ENCODE results near the gene MFF. TPM values are rescaled to one million over a fixed set of nuclear protein-coding genes. Genes with fewer than 3 reads are reported as not detected.

MFF gene
- total RNA-seq, 1 experiment from 2014 or later, result 68.2 TPM

DNA sequence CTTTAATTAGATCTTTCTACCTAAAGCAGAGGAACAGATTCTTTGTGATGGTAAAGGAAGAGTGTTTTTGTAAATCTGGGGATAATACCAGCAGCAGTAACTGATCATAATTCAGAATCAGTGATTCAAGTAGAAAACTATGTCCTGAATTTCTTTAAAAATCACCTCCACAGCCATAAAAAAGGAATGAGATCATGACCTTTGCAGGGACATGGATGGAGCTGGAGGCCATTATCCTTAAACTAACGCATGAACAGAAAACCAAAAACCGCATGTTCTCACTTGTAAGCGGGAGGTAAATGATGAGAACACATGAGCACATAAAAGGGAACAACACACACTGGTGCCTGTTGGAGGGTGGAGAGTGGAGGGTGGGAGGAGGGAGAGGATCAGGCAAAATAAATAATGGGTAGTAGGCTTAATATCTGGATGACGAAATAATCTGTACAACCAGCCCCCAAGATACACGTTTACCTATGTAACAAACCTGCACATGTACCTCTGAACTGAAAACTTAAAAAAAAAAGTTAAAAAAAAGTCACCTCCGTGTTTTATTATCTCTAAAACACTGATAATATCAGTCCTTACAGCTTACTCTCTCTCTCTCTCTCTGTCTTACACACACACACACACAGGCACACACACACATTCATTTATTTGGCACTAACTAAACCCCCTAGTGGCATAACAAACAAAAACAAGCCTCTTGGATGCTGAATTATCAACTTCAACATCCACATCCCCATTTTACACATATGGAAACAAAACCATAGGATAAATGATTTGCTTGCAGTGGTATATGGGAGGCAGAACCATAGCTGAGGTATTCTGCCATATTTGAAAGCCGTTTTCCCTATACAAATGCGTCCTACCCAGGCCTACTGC, 52.7 kb downstream of the MFF start:
- Histone ChIP-seq H3K36me3 (ENCODE audit: control insufficient read depth in 1 of 2, insufficient read depth in 2 of 2, low read length in 2 of 2) (no peaks in the 10 kb centered on the region), H3K4me2 (ENCODE audit: low read length) (no peak overlapping the region), H3K9me2 (ENCODE audit: insufficient read depth) (no peaks in the 10 kb centered on the region), H3K27me3 (ENCODE audit: insufficient read depth, low read length) (no peaks in the 10 kb centered on the region), H3K79me2 (ENCODE audit: insufficient read depth, low read length) (no peaks in the 10 kb centered on the region), H4K20me1 (ENCODE audit: insufficient read depth) (no peaks in the 10 kb centered on the region), H3K27ac (ENCODE audit: low read depth, low read length) (no peak overlapping the region), H2AFZ (ENCODE audit: low read depth, low read length, poor library complexity, severe bottlenecking) (no peak overlapping the region), H3K9me3 (ENCODE audit: control insufficient read depth in 1 of 2, insufficient read depth in 1 of 2, low read depth in 1 of 2, low read length in 2 of 2) (no peaks in the 10 kb centered on the region), H3K4me1 (ENCODE audit: control insufficient read depth in 1 of 2, insufficient read depth in 2 of 2, low read length in 2 of 2) (no peaks in the 10 kb centered on the region), H3K4me3 (replicated peaks in 1 of 2; ENCODE audit: low read depth in 1 of 2, low read length in 2 of 2) (no peak overlapping the region), H3K9ac (ENCODE audit: low read length) (no peak overlapping the region)
- RAD21 ChIA-PET (ENCODE audit: low non-redundant PET in 1 of 2, low total read pairs in 2 of 2, uncharacterized antibody in 2 of 2, unreplicated experiment in 2 of 2), result no interaction called here
- intact Hi-C loops (cut with micrococcal nuclease), result no loop called here
- peak; percentile 23 for DNase-seq (ENCODE audit: low read depth, low spot score)
- POLR2A ChIA-PET, result no interaction called here
- CTCF ChIA-PET, result no interaction called here
- no TSS peak for BruUV-seq (replicated peaks)
- TF ChIP-seq CEBPB (IDR thresholded peaks at IDR 0.05; ENCODE audit: low read depth) (no peak), RAD21 (IDR thresholded peaks at IDR 0.05; ENCODE audit: low read depth) (peak; percentile 22; the same call in 1 of the 2 replicates)
- TF ChIP-seq, protein P1, sequence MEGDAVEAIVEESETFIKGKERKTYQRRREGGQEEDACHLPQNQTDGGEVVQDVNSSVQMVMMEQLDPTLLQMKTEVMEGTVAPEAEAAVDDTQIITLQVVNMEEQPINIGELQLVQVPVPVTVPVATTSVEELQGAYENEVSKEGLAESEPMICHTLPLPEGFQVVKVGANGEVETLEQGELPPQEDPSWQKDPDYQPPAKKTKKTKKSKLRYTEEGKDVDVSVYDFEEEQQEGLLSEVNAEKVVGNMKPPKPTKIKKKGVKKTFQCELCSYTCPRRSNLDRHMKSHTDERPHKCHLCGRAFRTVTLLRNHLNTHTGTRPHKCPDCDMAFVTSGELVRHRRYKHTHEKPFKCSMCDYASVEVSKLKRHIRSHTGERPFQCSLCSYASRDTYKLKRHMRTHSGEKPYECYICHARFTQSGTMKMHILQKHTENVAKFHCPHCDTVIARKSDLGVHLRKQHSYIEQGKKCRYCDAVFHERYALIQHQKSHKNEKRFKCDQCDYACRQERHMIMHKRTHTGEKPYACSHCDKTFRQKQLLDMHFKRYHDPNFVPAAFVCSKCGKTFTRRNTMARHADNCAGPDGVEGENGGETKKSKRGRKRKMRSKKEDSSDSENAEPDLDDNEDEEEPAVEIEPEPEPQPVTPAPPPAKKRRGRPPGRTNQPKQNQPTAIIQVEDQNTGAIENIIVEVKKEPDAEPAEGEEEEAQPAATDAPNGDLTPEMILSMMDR (IDR thresholded peaks at IDR 0.05 in 2 of 3, conservative IDR thresholded peaks at IDR 0.05 in 1 of 3; ENCODE audit: borderline replicate concordance in 1 of 3, insufficient read depth in 1 of 3, low read depth in 2 of 3, low read length in 2 of 3), result peak; percentile 16 to 50 (median 30); a peak in 3 of 6 replicates
- ATAC-seq, result peak; percentile 63

DNA sequence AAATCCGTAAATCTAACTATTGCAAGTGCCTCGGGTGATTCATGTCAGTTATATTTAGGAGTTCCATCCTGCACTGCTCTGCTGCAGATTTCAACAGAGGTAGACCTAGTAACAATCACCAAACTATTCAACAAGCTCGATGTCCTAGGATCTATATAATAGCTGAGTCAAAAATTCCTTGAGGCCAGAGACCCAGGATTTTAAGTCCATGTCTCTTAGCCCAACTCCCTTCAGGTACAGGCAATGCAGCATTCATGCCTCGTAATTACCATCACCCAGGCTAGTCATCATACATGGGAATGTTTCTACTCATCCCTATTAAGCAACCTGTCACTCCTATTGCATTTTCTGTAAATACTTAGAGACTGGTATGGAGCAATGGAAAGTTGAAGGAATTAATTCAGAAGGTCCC, 53.3 kb downstream of the MFF start:
- ATAC-seq (0 out of 2 replicates have a peak, but pooled peaks have one; percentile 9), DNase-seq (ENCODE audit: low read depth, low spot score) (no peak)
- no peaks in the 10 kb centered on the region for H3K4me1 ChIP-seq (ENCODE audit: control insufficient read depth in 1 of 2, insufficient read depth in 2 of 2, low read length in 2 of 2)
- no peak overlapping the region for H2AFZ ChIP-seq (ENCODE audit: low read depth, low read length, poor library complexity, severe bottlenecking)
- no peak overlapping the region for H3K4me3 ChIP-seq (replicated peaks in 1 of 2; ENCODE audit: low read depth in 1 of 2, low read length in 2 of 2)
- H3K36me3 ChIP-seq (ENCODE audit: control insufficient read depth in 1 of 2, insufficient read depth in 2 of 2, low read length in 2 of 2), result no peaks in the 10 kb centered on the region
- H3K9me2 ChIP-seq (ENCODE audit: insufficient read depth), result no peaks in the 10 kb centered on the region
- H3K27ac ChIP-seq (ENCODE audit: low read depth, low read length), result no peak overlapping the region
- ChIA-PET RAD21 (ENCODE audit: low non-redundant PET in 1 of 2, low total read pairs in 2 of 2, uncharacterized antibody in 2 of 2, unreplicated experiment in 2 of 2) (no interaction called here), POLR2A (no interaction called here), CTCF (no interaction called here)
- no peaks in the 10 kb centered on the region for H4K20me1 ChIP-seq (ENCODE audit: insufficient read depth)
- BruUV-seq (replicated peaks), result no TSS peak
- intact Hi-C loops (cut with micrococcal nuclease), result no loop called here
- no peak overlapping the region for H3K9ac ChIP-seq (ENCODE audit: low read length)
- H3K79me2 ChIP-seq (ENCODE audit: insufficient read depth, low read length), result no peaks in the 10 kb centered on the region
- H3K27me3 ChIP-seq (ENCODE audit: insufficient read depth, low read length), result no peaks in the 10 kb centered on the region
- H3K4me2 ChIP-seq (ENCODE audit: low read length), result no peak overlapping the region
- no peaks in the 10 kb centered on the region for H3K9me3 ChIP-seq (ENCODE audit: control insufficient read depth in 1 of 2, insufficient read depth in 1 of 2, low read depth in 1 of 2, low read length in 2 of 2)
- TF ChIP-seq SP1 (IDR thresholded peaks at IDR 0.05; ENCODE audit: low read depth) (no peak), YY1 (IDR thresholded peaks at IDR 0.05; ENCODE audit: extremely low read depth, insufficient replicate concordance, low read depth, low read length) (no peak), FOSL1 (IDR thresholded peaks at IDR 0.05; ENCODE audit: low read depth) (no peak), EZH2phosphoT487 (IDR thresholded peaks at IDR 0.05; ENCODE audit: borderline replicate concordance) (no peak), ZFX (IDR thresholded peaks at IDR 0.05) (no peak), ZNF274 (IDR thresholded peaks at IDR 0.05; ENCODE audit: low read depth, low read length) (no peak)
- TF ChIP-seq, protein P2, sequence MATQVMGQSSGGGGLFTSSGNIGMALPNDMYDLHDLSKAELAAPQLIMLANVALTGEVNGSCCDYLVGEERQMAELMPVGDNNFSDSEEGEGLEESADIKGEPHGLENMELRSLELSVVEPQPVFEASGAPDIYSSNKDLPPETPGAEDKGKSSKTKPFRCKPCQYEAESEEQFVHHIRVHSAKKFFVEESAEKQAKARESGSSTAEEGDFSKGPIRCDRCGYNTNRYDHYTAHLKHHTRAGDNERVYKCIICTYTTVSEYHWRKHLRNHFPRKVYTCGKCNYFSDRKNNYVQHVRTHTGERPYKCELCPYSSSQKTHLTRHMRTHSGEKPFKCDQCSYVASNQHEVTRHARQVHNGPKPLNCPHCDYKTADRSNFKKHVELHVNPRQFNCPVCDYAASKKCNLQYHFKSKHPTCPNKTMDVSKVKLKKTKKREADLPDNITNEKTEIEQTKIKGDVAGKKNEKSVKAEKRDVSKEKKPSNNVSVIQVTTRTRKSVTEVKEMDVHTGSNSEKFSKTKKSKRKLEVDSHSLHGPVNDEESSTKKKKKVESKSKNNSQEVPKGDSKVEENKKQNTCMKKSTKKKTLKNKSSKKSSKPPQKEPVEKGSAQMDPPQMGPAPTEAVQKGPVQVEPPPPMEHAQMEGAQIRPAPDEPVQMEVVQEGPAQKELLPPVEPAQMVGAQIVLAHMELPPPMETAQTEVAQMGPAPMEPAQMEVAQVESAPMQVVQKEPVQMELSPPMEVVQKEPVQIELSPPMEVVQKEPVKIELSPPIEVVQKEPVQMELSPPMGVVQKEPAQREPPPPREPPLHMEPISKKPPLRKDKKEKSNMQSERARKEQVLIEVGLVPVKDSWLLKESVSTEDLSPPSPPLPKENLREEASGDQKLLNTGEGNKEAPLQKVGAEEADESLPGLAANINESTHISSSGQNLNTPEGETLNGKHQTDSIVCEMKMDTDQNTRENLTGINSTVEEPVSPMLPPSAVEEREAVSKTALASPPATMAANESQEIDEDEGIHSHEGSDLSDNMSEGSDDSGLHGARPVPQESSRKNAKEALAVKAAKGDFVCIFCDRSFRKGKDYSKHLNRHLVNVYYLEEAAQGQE (IDR thresholded peaks at IDR 0.05; ENCODE audit: low read depth), result no peak
- TF ChIP-seq, protein P3, sequence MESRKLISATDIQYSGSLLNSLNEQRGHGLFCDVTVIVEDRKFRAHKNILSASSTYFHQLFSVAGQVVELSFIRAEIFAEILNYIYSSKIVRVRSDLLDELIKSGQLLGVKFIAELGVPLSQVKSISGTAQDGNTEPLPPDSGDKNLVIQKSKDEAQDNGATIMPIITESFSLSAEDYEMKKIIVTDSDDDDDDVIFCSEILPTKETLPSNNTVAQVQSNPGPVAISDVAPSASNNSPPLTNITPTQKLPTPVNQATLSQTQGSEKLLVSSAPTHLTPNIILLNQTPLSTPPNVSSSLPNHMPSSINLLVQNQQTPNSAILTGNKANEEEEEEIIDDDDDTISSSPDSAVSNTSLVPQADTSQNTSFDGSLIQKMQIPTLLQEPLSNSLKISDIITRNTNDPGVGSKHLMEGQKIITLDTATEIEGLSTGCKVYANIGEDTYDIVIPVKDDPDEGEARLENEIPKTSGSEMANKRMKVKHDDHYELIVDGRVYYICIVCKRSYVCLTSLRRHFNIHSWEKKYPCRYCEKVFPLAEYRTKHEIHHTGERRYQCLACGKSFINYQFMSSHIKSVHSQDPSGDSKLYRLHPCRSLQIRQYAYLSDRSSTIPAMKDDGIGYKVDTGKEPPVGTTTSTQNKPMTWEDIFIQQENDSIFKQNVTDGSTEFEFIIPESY (IDR thresholded peaks at IDR 0.05; ENCODE audit: extremely low read depth, insufficient replicate concordance, low read length), result no peak

Measured in HCT116 (cell line).